ENCODE data around the gene GHSR.

Gene GHSR

DNA sequence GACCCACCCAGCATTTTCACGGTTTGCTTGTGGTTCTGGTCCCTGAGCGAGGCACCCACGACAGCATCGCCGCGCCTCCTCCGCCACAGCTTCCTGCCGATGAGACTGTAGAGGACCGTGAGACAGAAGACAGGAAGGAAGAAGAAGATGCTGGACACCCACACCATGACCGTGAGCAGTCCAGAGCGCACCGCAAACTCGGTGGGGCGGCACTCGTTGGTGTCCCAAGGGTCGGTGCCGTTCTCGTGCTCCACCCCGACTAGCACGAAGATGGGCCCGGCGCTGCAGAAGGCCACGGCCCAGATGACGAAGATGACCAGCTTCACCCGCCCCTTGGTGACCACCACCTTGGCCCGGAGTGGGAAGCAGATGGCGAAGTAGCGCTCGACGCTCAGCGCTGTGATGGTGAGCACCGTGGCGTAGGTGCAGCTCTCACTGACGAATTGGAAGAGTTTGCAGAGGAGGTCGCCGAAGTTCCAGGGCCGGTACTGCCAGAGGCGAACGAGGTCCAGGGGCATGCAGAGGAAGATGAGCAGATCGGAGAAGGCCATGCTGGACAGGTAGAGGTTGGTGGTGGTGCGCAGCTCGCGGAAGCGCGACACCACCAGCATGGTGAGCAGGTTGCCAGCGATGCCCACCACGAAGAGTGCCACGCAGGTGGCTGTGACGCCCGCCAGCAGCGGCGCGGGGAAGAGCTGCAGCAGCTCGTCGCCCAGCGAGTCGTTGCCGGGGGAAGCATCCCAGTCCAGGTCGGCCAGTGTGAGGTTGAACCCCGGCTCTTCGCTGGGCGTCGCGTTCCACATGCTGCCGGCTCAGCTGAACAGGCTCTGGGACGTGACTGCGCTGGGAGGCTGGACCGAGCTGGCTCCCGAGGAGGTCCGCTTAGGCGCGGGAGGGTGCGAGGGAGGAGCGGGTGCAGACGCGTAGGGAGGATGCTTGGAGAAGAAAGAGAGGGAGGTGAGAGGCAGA lies at the start of gene GHSR:
Gene GHSR, minus strand, starts transcription at position 846 of the 969 bp plus-strand sequence. Its CDS starts 43 bp downstream, at position 803.
- peak; percentile 28 for DNase-seq

DNA sequence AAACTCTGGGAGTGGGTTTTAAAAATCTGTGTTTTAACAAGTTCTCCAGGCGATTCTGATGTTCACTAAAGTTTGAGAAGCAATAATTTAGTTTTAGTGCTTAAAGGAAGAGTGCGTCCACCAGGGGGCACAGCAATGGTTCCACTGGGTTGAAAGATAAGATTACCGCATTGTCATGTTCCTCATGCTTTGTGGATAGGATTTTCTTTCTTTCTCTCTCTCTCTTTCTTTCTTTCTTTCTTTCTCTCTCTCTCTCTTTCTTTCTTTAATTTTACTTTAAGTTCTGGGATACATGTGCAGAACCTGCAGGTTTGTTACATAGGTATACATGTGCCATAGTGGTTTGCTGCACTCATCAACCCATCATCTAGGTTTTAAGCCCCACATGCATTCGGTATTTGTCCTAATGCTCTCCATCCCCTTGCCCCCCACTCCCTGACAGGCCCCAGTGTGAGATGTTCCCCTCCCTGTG lies 42.0 kb upstream of the GHSR start:
- DNase-seq: peak; percentile 77

- DNase-seq: no peak
Observed at GRCh38 chr3:172478116-172478515, 29.9 kb upstream of the GHSR start.

DNA sequence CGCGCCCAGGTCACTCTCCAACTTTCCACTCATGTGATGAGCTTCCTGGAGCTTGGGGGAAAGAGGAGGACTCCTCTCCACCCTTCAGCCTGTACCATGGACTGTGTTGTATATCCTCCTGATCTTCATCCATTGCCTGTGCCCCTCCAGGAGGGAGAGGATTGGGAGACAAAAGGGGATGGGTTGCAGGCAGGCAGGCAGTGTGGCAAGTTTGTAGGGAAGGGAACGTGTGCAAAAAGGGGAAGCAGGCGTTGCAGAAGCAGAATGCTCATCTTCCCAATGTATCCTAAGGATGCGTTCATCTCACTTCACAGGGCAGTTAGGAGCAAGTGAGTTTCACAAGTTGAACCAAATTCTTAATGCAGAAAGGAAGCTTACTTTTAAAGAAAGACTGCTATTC lies 28.1 kb upstream of the GHSR start:
- no peak for DNase-seq

- no peak for DNase-seq
Observed at GRCh38 chr3:172475703-172476102, 27.4 kb upstream of the GHSR start.

- DNase-seq: no peak
Observed at GRCh38 chr3:172471903-172472302, 23.6 kb upstream of the GHSR start.

DNA sequence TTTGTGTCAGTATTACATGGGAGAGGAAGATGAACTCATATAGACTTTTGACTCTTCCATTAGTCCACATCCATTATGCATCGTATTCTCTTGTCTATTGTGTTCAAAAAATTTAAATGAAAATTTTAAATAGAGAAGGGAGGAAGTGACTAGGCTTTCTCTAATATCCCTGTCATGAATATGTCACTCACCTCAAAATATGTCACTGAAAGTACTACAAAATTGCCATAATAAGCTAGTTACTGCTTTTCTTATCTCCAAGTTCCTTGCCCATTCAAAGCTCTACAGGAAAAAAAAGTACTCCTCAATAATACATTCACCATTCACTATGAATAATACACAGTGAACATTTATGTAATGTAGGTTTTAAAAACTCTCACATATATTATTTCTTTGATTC lies 22.3 kb upstream of the GHSR start:
- DNase-seq: no peak

GRCh38 chr3:172467170-172467824 lies 19.0 kb upstream of the GHSR start:
- no peak for DNase-seq

GRCh38 chr3:172466553-172467130 lies 18.4 kb upstream of the GHSR start:
- no peak for DNase-seq

DNA sequence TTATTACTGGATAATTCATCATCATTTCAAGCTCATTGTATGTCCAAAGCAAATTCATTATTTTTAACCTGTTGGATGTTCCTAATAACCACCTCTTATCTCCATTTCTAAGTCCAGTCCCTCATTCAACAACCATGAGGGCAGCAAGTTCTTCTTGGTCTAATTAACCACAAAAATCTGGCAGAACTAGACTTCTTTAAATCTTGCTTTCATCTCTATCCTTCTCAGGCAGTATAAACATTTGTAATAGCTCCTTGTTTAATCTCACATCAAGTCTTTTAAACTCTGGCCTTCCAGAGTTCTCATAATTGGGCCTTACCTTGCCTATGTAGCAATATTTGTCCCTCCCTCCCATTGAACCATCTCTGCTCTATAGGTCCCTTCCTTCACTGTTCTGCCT lies 17.0 kb upstream of the GHSR start:
- no peak for DNase-seq

GRCh38 chr3:172464306-172464705 lies 16.1 kb upstream of the GHSR start:
- DNase-seq: no peak

- DNase-seq: peak; percentile 57
Observed at GRCh38 chr3:172461530-172462138, 13.4 kb upstream of the GHSR start.

GRCh38 chr3:172456404-172456803 lies 8.1 kb upstream of the GHSR start:
- no peak for DNase-seq

GRCh38 chr3:172454180-172454579 lies 5.9 kb upstream of the GHSR start:
- DNase-seq: no peak

DNA sequence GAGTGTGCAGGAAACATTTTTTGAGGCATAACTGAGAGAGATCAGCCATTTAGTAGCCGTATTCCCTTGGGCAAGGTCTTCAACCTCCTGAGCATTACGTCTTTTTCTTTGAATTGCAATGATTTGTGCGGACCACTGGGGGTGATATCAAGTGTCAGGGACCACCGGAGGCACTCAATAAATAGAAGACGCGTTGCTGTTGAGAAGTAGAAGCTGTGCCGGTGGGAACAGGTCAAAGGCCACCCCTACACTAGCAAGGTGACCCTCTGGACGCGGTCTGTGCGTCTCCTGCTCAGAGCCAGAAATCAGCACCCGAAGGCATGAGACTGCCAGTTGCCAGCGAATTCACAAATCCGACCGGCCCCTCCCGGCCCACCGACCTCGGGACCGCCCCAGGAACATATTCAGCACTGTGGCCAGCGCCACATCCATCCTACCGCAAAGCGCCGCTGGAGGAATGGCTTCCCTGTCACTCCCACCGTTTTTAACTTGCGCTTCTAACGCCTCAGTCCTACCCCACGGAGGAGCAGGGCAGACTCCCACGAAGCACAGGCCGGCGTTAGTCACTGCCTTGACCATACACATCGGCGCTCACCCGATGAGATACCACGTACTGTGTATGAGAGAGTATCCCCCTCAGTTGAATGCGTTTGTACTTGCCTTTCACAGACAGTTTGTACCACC lies 1.4 kb upstream of the GHSR start:
- DNase-seq: peak; percentile 5

DNA sequence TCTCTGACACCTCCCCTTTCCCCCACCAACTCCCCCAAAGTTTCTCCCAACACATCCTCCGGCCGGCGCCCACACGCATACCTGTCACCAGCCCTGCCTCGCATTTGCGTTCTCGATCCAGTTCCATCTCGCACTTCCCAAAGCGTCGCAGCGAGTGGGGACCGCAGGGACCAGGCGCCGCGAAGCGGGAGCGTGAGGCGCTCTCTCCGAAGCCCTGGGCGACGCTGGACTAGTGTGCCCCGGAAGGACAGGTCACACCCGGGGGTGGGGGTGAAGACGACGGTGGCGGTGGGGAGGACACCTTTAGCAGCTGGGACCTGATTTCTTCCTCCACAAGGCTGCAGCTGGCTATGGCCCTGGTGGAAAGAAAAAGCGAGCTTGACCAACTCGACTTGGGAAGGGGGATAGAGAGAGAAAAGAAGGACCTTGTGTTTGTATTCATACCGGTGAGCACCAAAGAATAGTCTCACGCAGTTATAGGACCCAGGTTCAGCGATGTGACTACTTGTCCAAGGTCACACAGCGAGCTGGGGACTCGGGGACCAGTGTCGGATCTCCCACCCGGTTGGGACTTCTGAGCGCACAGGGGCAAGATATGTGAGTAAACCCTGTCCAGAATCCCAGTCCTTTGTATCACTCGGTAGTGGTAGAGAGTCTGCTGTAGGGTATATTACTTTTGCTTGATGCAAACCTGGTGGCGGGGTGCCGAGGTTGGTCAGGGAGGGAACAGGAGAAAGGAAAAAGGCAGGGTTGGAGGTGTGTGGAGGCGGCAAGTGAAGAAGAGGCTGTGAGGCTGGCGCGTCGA lies 607 bp upstream of the GHSR start:
- DNase-seq: no peak

DNA sequence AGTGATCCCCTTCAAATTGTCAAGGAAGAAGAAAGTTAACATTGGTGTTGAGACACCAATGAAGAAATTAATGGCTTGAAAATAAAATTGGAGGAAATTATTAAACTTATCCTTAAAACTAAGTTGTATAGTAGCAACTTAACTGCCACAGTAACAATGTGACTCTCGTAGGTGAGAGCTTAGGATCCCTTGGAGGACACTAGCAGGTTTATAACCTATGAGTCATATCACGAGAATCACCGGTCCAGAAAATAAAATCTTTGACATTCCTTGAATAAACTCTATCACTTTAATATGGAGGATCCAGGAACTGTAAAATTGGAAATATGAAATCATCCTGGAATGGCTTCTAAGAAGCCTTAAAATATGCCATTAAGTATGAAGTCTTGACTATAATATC lies 2.1 kb downstream of the GHSR start:
- no peak for DNase-seq

GRCh38 chr3:172444821-172445220 lies 3.4 kb downstream of the GHSR start:
- no peak for DNase-seq

DNA sequence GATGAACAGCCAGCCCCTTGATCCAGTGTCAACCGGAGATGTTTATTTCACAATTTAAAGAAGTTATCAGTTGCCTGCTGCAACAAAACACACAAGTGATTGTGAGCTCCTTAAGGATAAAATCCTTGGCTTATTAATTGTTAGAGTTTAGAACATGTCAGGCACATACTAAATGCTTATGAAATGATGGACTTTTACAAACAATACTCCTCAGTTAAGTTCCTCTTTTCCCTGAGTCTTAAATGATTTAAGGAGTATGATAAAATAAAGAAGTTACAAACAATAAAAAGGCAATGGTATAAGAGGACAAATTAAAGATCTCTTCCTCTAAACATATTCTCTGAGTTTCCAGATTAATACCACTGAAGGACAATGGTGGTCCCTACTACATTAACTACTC lies 5.7 kb downstream of the GHSR start:
- no peak for DNase-seq

GRCh38 chr3:172441581-172441980 lies 6.7 kb downstream of the GHSR start:
- no peak for DNase-seq

GRCh38 chr3:172438186-172438585 lies 10.1 kb downstream of the GHSR start:
- no peak for DNase-seq

GRCh38 chr3:172437713-172438112 lies 10.5 kb downstream of the GHSR start:
- DNase-seq: no peak
